HEK293T (cell line): ENCODE data around the gene TM4SF4.

Source experiments
- ARNT ChIP-seq: fragments of 450-650 bp; IDR thresholded peaks from 2 replicates; pipeline ENCODE4 v1.6.1; 2017; ENCODE audit warnings: mild to moderate bottlenecking
- BHLHE40 ChIP-seq: fragments of 450-650 bp; IDR thresholded peaks from 2 replicates; pipeline ENCODE4 v1.6.1; 2016; ENCODE audit warnings: mild to moderate bottlenecking, moderate library complexity, borderline replicate concordance
- CTBP1 ChIP-seq: fragments of 450-650 bp; IDR thresholded peaks from 2 replicates; pipeline ENCODE4 v1.6.1; 2016; ENCODE audit warnings: borderline replicate concordance
- ELF4 ChIP-seq: fragments of 450-650 bp; IDR thresholded peaks from 2 replicates; pipeline ENCODE4 v1.6.1; 2017; ENCODE audit warnings: antibody characterized with exemption
- FOXA1 ChIP-seq: fragments of 450-650 bp; IDR thresholded peaks from 2 replicates; pipeline ENCODE4 v1.6.1; 2016; ENCODE audit warnings: mild to moderate bottlenecking
- FOXM1 ChIP-seq: fragments of 450-650 bp; IDR thresholded peaks from 2 replicates; pipeline ENCODE4 v1.6.1; 2017; ENCODE audit warnings: mild to moderate bottlenecking, borderline replicate concordance
- HDGF ChIP-seq: fragments of 450-650 bp; IDR thresholded peaks from 2 replicates; pipeline ENCODE4 v1.6.1; 2017; ENCODE audit warnings: antibody characterized with exemption, borderline replicate concordance
- NFRKB ChIP-seq: fragments of 450-650 bp; IDR thresholded peaks from 2 replicates; pipeline ENCODE4 v1.6.1; 2016; ENCODE audit warnings: mild to moderate bottlenecking, moderate library complexity
- PKNOX1 ChIP-seq: fragments of 450-650 bp; IDR thresholded peaks from 2 replicates; pipeline ENCODE4 v1.6.1; 2016
- SP1 ChIP-seq: fragments of 450-650 bp; IDR thresholded peaks from 2 replicates; pipeline ENCODE4 v1.6.1; 2017
- SUZ12 ChIP-seq: fragments of 450-650 bp; IDR thresholded peaks from 2 replicates; pipeline ENCODE4 v1.6.1; 2016; ENCODE audit warnings: mild to moderate bottlenecking
- TARDBP ChIP-seq: fragments of 450-650 bp; IDR thresholded peaks from 2 replicates; pipeline ENCODE4 v1.6.1; 2016
- ZNF384 ChIP-seq: fragments of 450-650 bp; IDR thresholded peaks from 2 replicates; pipeline ENCODE4 v1.6.1; 2016

- TF ChIP-seq SP1 (no peak), BHLHE40 (no peak), FOXA1 (no peak), ARNT (no peak), CTBP1 (no peak), TARDBP (no peak), ELF4 (no peak), ZNF384 (no peak), HDGF (no peak), SUZ12 (no peak), PKNOX1 (no peak), NFRKB (no peak), FOXM1 (no peak)
These were observed 60.8 kb downstream of the TM4SF4 start for GRCh38 chr3:149535333-149535685.
